GM21619 (cell line): ENCODE data around the gene SLC37A4.

ENCODE experiments used
- ATAC-seq: cut with Tn5 transposase; IDR thresholded peaks from one replicate; pipeline ENCODE4 v1.9.1; 2021; ENCODE audit not compliant: unreplicated experiment

Gene SLC37A4

DNA sequence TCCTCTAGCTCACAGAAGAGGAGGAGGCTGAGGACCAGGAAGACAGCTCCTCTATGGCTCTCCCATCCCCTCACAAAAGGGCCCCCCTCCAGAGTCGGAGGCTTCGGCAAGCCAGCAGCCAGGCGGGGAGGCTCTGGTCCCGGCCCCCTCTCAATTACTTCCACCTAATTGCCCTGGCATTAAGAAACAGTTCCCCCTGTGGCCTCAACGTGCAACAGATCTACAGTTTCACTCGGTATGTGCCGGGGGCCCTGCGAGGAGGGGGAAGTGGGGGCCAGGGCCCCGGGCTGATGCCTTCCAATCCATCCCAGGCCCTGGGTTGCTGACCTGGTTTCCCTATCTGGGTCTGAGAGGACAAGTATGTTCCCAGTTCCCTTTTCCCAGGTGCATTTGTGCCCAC lies 51.2 kb downstream of the SLC37A4 start:
- no peak for ATAC-seq

DNA sequence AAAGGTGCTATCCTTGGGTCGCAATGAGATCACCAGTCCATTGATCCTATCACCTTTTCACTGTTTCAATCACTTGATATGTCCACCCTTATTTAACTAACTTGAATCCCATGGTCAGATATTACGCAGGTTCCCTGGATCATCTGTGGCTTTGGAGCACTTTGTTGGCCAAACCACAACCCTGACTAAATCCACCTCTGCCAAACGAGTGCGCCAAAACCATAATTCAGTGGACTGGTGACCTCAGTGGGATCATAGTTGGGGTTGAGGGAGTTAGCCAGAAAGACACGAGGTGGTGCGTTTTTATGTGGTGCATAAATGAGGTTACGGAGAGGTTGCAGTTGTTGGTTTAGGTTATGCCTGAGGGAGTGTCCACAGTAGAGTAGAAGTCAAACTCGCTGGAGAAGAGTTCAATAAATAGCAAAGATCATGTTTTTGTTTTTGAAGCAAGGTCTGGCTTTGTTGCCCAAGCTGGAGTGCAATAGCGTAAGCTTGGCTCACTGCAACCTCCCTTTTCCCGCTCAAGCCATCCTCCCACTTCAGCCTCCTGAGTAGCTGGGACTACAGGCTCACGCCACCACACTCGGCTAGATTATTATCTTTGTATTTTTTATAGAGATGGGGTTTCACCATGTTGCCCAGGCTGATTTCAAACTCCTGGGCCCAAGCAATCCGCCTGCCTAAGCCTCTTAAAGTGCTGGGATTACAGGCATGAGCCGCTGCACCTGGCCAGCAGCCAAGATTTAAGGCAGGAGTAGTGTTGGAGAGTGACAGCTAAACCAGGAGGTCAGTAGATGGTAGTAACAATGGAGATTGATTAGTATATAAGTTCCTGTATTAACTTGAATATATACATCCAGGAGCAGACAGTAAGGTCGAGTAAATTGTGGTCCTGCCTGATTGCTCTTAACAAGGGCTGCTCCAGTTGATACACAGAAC lies 54.6 kb downstream of the SLC37A4 start:
- no peak for ATAC-seq
